GM18508 (cell line): ENCODE measurements around the gene GSKIP.

Source experiments
- ATAC-seq: cut with Tn5 transposase; IDR thresholded peaks from one replicate; pipeline ENCODE4 v1.9.1; 2021; ENCODE audit warnings: moderate number of reproducible peaks; ENCODE audit not compliant: insufficient read depth, unreplicated experiment

The GSKIP gene

DNA sequence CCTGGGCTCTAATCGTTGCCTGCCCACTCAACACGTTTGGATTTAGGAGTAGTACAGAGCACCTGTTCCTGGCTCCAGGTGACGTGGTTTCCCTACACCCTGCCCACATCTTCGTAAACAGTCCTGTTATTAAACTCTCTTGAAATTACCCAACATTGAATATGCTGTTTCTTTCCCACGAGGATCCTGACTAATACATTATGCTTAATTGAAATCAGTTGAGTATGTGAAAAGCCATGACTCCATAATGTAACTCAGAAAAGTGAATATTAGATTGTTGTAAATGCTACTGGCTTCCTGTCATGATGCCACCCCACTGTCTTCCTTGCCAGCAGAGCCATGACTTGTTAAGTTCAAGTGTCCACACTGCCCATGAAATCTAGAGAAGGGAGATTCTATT lies 50.2 kb downstream of the GSKIP start:
- no peak for ATAC-seq

DNA sequence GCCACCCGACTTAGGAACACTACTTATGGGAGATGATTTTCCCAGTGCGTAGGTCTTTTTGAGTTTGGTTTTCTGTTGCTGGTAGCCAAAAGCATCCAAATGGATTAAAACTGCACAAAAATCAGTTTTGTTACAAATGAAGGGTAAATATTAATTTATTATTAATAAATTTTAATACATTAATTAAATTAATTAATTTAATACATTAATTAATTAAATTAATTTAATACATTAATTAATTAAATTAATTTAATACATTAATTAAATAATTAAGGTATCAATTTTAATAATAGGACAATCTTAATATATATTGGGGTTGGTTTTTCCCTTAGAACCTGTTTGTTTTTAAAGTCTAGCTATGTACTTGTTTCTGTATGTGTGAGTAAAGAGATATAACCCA lies 52.2 kb downstream of the GSKIP start:
- no peak for ATAC-seq

DNA sequence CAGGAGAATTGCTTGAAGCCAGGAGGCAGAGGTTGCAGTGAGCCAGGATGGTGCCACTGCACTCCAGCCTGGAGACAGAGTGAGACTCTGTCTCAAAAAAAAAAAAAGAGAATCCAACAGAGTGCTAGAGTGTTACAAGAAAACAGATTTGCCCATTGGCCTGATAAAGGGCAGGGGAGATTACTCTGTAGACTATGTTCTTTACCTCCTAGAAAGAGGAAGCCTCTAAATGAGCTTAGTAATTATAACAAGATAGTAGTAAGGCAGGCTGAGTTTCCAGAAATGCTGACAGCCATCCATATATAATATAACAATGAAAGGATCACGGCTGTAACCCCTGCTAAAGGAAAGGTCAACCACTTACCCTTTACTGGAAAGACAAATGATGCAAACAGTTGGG lies 53.0 kb downstream of the GSKIP start:
- ATAC-seq: no peak

DNA sequence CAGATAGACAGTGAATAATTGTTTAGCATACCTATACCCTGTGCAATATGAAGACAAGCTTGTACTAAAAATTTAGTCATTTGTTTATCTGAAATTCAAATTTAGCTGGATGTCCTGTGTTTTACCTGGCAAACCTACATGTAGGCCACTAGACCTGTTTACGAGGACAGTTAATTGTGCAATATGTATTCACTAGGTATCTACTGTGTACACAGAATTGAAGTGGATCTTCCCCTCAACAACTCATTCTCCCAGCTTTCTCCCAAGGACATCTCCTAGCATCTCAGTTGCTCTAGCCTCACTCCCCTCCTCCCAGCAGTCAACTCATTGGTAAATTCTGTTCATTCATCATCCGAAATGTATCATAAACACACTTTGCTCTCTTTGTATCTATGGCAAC lies 53.9 kb downstream of the GSKIP start:
- ATAC-seq: no peak

DNA sequence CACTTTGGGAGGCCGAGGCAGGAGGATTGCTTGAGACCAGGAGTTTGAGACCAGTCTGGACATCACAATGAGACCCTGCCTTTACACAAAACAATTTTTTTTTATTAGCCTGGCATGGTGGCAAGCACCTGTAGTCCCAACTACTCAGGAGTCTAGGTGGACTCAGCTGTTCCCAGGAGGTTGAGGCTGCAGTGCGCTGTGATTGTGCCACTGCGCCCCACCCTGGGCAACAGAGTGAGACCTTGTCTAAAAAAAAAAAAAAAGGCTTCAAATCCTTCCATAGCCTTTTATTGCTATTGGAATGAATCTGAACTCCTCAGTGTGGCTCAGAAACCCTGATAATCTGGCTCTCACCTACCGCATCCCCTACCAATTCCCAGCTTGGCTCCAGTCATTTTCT lies 54.7 kb downstream of the GSKIP start:
- ATAC-seq: no peak

DNA sequence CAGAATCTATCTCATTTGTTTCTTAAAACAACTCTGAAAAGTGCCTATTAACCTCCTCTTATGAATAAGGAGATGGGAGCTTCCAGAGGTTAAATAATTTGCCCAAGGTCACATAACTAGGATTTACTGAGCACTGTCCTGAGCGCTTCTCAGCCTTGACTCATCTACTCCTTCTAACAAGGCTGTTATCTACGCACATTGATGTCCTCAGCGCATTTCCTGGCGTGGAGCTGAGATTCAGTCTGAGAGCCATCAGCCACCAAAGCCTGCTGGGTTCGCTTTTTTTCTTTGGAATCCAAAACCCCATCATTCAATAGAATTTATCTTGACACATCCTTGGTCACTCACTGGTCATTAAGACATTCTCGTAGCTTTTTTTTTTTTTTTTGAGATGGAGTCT lies 57.9 kb downstream of the GSKIP start:
- no peak for ATAC-seq

DNA sequence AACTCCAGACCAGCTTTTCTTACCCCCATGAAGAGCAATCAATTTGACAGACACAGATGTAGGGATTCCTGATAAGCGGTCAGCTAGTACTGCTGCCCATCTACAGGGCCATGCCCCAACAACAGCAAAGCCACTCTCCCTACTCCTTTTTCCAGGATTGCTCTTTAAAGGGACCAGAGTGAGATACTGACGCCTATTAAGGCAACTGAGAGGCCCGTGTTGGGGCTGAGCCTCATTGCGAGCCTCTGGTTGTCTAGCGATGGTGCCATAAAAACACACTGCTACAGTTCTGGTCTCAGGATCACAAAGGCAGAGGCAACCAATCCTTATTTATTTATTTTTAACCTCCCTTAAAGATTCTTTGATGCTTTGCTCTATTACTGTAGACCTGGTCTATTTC lies 59.7 kb downstream of the GSKIP start:
- no peak for ATAC-seq

DNA sequence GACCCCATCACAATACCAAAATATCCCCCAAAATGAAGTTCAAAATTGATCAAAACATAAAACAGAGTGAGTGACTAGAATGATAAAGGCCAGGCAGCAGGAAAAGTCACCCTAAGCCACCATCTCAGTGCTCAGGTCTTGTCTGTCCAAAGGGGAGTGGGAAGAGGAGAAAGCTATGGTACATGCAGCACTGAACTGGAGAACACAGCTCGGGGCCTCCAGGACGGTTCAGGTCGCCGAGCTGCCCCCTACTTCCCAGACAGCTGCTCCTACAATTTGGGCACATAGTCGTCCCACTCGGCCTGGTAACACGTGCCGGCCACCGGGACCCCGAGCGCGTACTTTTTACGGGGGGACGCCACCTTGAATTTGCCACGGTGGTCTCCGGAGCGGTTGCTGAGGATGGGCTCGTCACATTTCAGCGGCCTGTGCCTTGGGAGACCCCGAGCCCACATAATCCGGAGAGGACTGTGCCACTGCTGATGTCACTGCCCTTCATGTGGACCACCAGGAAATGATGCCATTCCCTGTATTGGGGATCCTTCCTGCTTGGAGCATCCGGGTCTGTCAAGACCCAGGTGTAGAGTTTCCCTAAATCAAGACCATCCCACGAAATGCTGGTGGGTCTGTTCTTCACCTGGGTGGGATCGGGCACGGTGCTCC lies 60.3 kb downstream of the GSKIP start:
- no peak for ATAC-seq

DNA sequence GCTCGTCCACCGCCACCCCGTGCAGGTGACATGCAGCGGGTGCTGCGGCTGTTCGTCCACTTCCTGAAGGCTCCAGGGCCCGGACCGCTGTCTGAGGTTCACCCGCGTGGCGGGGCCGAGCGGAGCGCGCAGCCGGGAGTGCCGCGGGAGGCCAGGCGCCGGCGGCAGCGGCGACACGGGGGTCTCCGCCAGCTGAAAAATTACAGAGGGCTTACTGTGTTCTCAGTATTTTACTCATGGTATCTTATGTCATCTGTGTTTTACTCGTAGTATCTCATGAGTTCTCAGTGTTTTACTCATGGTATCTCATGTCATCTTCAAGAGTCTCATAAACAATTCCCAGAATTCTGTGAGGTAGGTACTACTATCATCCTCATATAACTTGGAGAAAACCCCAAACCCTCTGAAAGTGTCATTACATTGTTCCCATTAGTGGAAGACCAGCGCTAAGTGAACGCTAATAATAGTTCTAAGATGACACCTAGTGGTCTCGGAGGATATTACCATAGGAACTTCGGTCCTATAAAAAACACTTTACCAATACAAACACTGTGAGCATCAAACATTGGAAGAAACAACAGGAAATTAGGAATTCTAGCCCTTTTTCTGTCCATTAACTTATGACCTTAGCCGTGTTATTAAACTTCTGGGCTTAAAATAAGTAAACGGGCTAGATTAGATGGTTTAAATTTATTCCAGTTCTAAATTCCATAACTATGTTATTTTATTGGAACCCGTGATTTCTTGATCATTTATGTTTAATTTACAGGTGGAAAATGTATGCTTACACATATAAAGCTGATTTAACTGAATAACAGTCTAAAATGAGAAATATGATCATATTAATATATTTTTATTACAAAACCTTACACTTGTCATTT lies 61.0 kb downstream of the GSKIP start:
- peak; percentile 65 for ATAC-seq

DNA sequence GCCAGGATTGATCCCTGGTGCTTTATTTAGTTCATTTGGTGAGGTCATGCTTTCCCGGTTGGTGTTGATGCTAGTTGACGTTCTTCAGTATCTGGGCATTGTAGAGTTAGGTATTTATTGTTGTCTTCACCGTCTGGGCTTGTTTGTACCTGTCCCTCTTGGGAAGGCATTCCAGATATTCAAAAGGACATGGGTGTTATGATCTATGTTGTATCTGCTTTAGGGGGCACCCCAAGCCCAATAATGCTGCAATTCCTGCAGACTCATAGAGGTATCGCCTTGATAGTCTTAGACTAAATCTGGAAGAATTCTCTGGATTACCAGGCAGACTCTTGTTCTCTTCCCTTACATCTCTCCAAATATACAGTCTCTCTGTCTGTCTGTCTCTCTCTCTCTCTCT lies 70.7 kb downstream of the GSKIP start:
- ATAC-seq: no peak
